Esophagus muscularis mucosa (tissue), 4 donors: ENCODE results near the gene KIAA0040. TPM values are rescaled to one million over a fixed set of nuclear protein-coding genes. Genes with fewer than 3 reads are reported as not detected.

Source experiments
- DNase-seq: peaks from one replicate; pipeline ENCODE4 v3.0.0-alpha.2; 2017; ENCODE audit errors: extremely low spot score
- H3K27ac ChIP-seq, 4 donors: fragments of 200-600 bp; sonication (generic); replicated peaks in 1 of 4; 1 replicate in 3 of 4; 2 replicates in 1 of 4; pipeline ENCODE4 v1.5.1; 2016 to 2019; ENCODE audit warnings: mild to moderate bottlenecking in 1 of 4
- H3K27me3 ChIP-seq, 4 donors: fragments of 200-600 bp; sonication (generic); one replicate each; pipeline versions ENCODE4 v1.5.1 to v1.6.0; 2016 to 2019
- H3K36me3 ChIP-seq, 4 donors: fragments of 200-600 bp; sonication (generic); one replicate each; pipeline ENCODE4 v1.5.1; 2016 to 2019
- H3K4me1 ChIP-seq, 4 donors: fragments of 200-600 bp; sonication (generic); one replicate each; pipeline ENCODE4 v1.5.1; 2016 to 2019
- H3K4me3 ChIP-seq, 4 donors: fragments of 200-600 bp; sonication (generic); 1 replicate in 2 of 4; 2 replicates in 2 of 4; pipeline ENCODE4 v1.5.1; 2016 to 2019; ENCODE audit warnings: mild to moderate bottlenecking in 4 of 4, moderate library complexity in 1 of 4
- H3K9me3 ChIP-seq, 4 donors: fragments of 200-600 bp; sonication (generic); 1 replicate in 3 of 4; 2 replicates in 1 of 4; pipeline ENCODE4 v1.5.1; 2016 to 2019
- EP300 ChIP-seq: sonication (generic); formaldehyde crosslinking; IDR thresholded peaks from one replicate; pipeline ENCODE4 v1.6.1; 2017; ENCODE audit warnings: antibody characterized with exemption
- POLR2A ChIP-seq: fragments of 450-650 bp; IDR thresholded peaks from one replicate; pipeline ENCODE4 v1.6.1; 2017; ENCODE audit warnings: antibody characterized with exemption, moderate library complexity, mild to moderate bottlenecking, low read depth
- POLR2AphosphoS5 ChIP-seq, 2 donors: sonication (generic); formaldehyde crosslinking; IDR thresholded peaks; one replicate each; pipeline ENCODE4 v1.6.1; 2017; ENCODE audit warnings: antibody characterized with exemption in 2 of 2
- WGBS: methylation state at CpG from one replicate; pipeline ENCODE4 v1.1.5; 2018; 5-methylcytosine and 5-hydroxymethylcytosine counted together
- intact Hi-C: fragments of 100-400 bp; cut with DNase I; formaldehyde crosslinking; loops from one replicate; pipeline ENCODE4 v1.15.1; 2023
- total RNA-seq, 4 donors: library from RNA; depleted of rRNA; stranded (reverse); fragments of >200 nt; gene quantifications; one replicate each; pipeline versions ENCODE4 v1.1.0 to v1.2.1, GENCODE V29; 2016
- TF ChIP-seq, protein P1 (sequence below), 3 experiments: fragments of 200-600 bp in 2 of 3; fragments of 450-650 bp in 1 of 3; sonication (generic) in 2 of 3; IDR thresholded peaks; one replicate each; pipeline ENCODE4 v1.5.1; 2017 to 2019; ENCODE audit warnings: antibody characterized with exemption in 3 of 3, mild to moderate bottlenecking in 2 of 3, moderate library complexity in 1 of 3

KIAA0040 gene
- total RNA-seq, 4 donors from 2014 or later = 37.0 to 109 (median 45.1) TPM

DNA sequence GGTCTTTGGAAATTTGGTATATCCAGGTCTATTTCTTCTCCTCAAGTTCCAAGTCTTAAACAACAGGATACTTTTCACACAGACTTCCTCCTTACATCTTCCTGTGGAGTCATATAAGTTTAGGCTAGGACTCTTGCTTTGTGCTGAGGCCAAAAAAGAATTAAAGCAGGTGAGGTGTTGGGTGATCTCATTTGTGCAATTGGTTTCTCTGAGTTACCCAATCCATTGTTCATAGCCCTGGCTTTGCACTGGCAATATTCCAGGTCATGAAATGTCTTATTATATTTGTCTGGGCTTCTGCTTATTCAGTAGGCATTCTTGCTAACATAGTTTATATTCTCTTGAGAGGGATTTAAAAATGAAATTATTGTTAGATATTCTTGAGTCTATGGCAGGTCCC is 14.1 kb upstream of the KIAA0040 start:
- intact Hi-C loops = no loop called here
- Histone ChIP-seq H3K4me1 (peaks cover under 1 to 16% (median 4%) of the 10 kb centered on the region in 4 donors), H3K4me3 (no peak overlapping the region), H3K9me3 (no peaks in the 10 kb centered on the region), H3K27me3 (no peaks in the 10 kb centered on the region), H3K36me3 (no peaks in the 10 kb centered on the region), H3K27ac (no peak overlapping the region)
- TF ChIP-seq POLR2A = no peak
- DNase-seq = no peak

GRCh38 chr1:175204330-175204729 is 11.8 kb upstream of the KIAA0040 start:
- WGBS = 55% methylated on average over 2 of the region's 2 CpGs
- TF ChIP-seq, protein P1, sequence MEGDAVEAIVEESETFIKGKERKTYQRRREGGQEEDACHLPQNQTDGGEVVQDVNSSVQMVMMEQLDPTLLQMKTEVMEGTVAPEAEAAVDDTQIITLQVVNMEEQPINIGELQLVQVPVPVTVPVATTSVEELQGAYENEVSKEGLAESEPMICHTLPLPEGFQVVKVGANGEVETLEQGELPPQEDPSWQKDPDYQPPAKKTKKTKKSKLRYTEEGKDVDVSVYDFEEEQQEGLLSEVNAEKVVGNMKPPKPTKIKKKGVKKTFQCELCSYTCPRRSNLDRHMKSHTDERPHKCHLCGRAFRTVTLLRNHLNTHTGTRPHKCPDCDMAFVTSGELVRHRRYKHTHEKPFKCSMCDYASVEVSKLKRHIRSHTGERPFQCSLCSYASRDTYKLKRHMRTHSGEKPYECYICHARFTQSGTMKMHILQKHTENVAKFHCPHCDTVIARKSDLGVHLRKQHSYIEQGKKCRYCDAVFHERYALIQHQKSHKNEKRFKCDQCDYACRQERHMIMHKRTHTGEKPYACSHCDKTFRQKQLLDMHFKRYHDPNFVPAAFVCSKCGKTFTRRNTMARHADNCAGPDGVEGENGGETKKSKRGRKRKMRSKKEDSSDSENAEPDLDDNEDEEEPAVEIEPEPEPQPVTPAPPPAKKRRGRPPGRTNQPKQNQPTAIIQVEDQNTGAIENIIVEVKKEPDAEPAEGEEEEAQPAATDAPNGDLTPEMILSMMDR (IDR thresholded peaks at IDR 0.05) = no peak
- TF ChIP-seq POLR2A (no peak), EP300 (no peak), POLR2AphosphoS5 (IDR thresholded peaks at IDR 0.05) (peak in 1 of 2 donors; percentile 16)
- Histone ChIP-seq H3K4me1 (peaks cover 21 to 36% (median 23%) of the 10 kb centered on the region in 4 donors), H3K9me3 (no peaks in the 10 kb centered on the region), H3K27me3 (no peaks in the 10 kb centered on the region), H3K27ac (no peak overlapping the region), H3K36me3 (no peaks in the 10 kb centered on the region), H3K4me3 (no peak overlapping the region)
- no peak for DNase-seq
- intact Hi-C loops = no loop called here

- no peak overlapping the region for H3K27ac ChIP-seq
- intact Hi-C loops = no loop called here
- no peak for DNase-seq
- H3K36me3 ChIP-seq = no peaks in the 10 kb centered on the region
- H3K27me3 ChIP-seq = no peaks in the 10 kb centered on the region
- no peaks in the 10 kb centered on the region for H3K9me3 ChIP-seq
- TF ChIP-seq POLR2AphosphoS5 (IDR thresholded peaks at IDR 0.05) (no peak), POLR2A (no peak), EP300 (no peak)
- TF ChIP-seq, protein P1 (IDR thresholded peaks at IDR 0.05) = no peak
- H3K4me3 ChIP-seq = no peak overlapping the region
- H3K4me1 ChIP-seq = peaks cover 21 to 36% (median 23%) of the 10 kb centered on the region in 4 donors
- 81% methylated on average over 5 of the region's 5 CpGs for WGBS
Measured at GRCh38 chr1:175203570-175204068, 11.0 kb upstream of the KIAA0040 start.

DNA sequence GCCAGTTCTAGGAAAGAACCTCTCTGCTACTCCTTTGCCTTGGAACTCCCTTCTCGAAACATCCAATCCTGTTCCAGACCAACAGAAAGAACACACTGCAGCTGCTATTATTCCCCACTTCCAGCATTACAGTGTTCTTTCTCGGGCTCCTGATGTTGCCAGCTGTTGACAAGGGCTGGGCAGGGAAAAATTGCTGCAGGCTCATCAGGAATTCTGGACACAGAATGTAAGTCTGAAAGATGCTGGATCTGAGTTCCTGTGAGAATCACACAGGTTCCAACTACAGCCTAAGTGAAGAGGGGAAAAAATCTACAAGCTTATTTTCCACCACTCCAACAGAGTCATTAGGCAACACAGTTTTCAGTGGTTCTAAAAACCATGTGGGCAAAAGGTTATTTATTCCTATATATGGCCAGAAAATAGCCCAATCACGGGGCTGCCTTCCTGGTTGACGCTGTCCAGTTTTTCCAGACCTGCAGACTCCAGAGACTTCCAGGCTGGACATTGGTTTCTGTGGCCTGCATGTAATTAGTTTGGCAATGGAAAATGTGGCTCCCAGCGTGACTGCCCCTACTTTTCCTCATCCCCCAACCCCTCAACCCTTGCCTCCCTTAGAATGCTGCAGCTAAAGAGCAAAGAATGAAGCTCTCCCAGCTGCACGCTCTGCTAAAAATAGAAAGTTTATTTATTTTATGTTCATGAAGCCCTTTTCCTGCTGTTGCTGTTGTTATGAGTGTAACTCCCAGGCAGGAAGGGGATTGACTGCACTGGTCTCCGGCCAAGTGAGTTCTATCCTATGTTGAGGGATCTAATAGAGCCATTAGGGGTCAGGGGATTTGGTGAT is 8.3 kb upstream of the KIAA0040 start:
- Histone ChIP-seq H3K36me3 (no peaks in the 10 kb centered on the region), H3K27me3 (no peaks in the 10 kb centered on the region), H3K27ac (peak overlapping the region; percentile 64 to 76 (median 70)), H3K9me3 (no peaks in the 10 kb centered on the region), H3K4me3 (peak overlapping the region in 1 of 4 donors; percentile 3), H3K4me1 (peaks cover 21 to 36% (median 23%) of the 10 kb centered on the region in 4 donors)
- 23% methylated on average over 7 of the region's 7 CpGs for WGBS
- TF ChIP-seq POLR2A = no peak
- no peak for TF ChIP-seq POLR2AphosphoS5 (IDR thresholded peaks at IDR 0.05)
- TF ChIP-seq, protein P1 (IDR thresholded peaks at IDR 0.05) = no peak
- no peak for TF ChIP-seq EP300
- intact Hi-C loops = no loop called here
- DNase-seq = no peak

- Histone ChIP-seq H3K27ac (no peak overlapping the region), H3K27me3 (no peaks in the 10 kb centered on the region), H3K9me3 (no peaks in the 10 kb centered on the region), H3K36me3 (no peaks in the 10 kb centered on the region), H3K4me3 (no peak overlapping the region), H3K4me1 (peaks cover 28 to 29% (median 28%) of the 10 kb centered on the region in 4 donors)
- no peak for TF ChIP-seq POLR2AphosphoS5 (IDR thresholded peaks at IDR 0.05)
- TF ChIP-seq, protein P1 (IDR thresholded peaks at IDR 0.05) = no peak
- no peak for TF ChIP-seq POLR2A
- no peak for TF ChIP-seq EP300
- intact Hi-C loops = no loop called here
- no peak for DNase-seq
Measured at GRCh38 chr1:175198332-175198731, 5.8 kb upstream of the KIAA0040 start.
